Stimulated activated CD4-positive, alpha-beta T cell treated with anti-CD3 and anti-CD28 coated beads, Interleukin-4, amount 100 ng/mL, for 4 hours (primary cell): Measurements from ENCODE around the gene ART4.
A peak's percentile ranks its signal among the peaks of the same experiment; 100 is the strongest.

Experiments
- DNase-seq, 2 experiments: peaks; one replicate each; pipeline ENCODE4 v3.0.0-alpha.2; 2020

Gene ART4

GRCh38 chr12:14850929-14851663 lies 7.8 kb upstream of the ART4 start:
- DNase-seq: no peak

- no peak for DNase-seq
These were observed 6.3 kb upstream of the ART4 start for GRCh38 chr12:14849661-14850060.

GRCh38 chr12:14846876-14847580 lies 3.7 kb upstream of the ART4 start:
- no peak for DNase-seq

GRCh38 chr12:14846042-14846587 lies 2.8 kb upstream of the ART4 start:
- no peak for DNase-seq

GRCh38 chr12:14845350-14845750 lies 2.0 kb upstream of the ART4 start:
- peak; percentile 11 to 12 for DNase-seq

- no peak for DNase-seq
These were observed 1.1 kb upstream of the ART4 start for GRCh38 chr12:14844401-14844800.

GRCh38 chr12:14842315-14842714 lies 1.0 kb downstream of the ART4 start:
- DNase-seq: no peak

- no peak for DNase-seq
These were observed 1.6 kb downstream of the ART4 start for GRCh38 chr12:14841761-14842160.

GRCh38 chr12:14840616-14841015 lies 2.7 kb downstream of the ART4 start:
- no peak for DNase-seq

GRCh38 chr12:14839262-14839661 lies 4.1 kb downstream of the ART4 start:
- no peak for DNase-seq

GRCh38 chr12:14836336-14837210 lies 6.8 kb downstream of the ART4 start:
- DNase-seq: no peak

- no peak for DNase-seq
These were observed 8.8 kb downstream of the ART4 start for GRCh38 chr12:14834509-14834908.

GRCh38 chr12:14833952-14834351 lies 9.4 kb downstream of the ART4 start:
- no peak for DNase-seq

GRCh38 chr12:14833336-14833735 lies 10.0 kb downstream of the ART4 start:
- no peak for DNase-seq

GRCh38 chr12:14828892-14829291 lies 14.4 kb downstream of the ART4 start:
- no peak for DNase-seq

- no peak for DNase-seq
These were observed 16.3 kb downstream of the ART4 start for GRCh38 chr12:14827043-14827442.

GRCh38 chr12:14826491-14826890 lies 16.8 kb downstream of the ART4 start:
- DNase-seq: no peak

GRCh38 chr12:14825256-14825655 lies 18.1 kb downstream of the ART4 start:
- no peak for DNase-seq

- DNase-seq: no peak
These were observed 19.2 kb downstream of the ART4 start for GRCh38 chr12:14824012-14824634.

- DNase-seq: no peak
These were observed 29.3 kb downstream of the ART4 start, which contains the start of gene SMCO3 for GRCh38 chr12:14814014-14814413. Gene SMCO3, minus strand, starts transcription at chr12:14814182. Its CDS starts 7,502 bp downstream, at chr12:14806680.

- DNase-seq: no peak
These were observed 31.8 kb downstream of the ART4 start for GRCh38 chr12:14811486-14811885.

GRCh38 chr12:14810953-14811483 lies 32.3 kb downstream of the ART4 start:
- no peak for DNase-seq
